HG03565 (cell line): ENCODE data around the gene CLP1.
A peak's percentile ranks its signal among the peaks of the same experiment; 100 is the strongest.
"Not testable (repeated sequence)": the region's sequence is repeated elsewhere in the genome, so short reads cannot be mapped to it uniquely, and the experiment has no call there.

Experiments used
- ATAC-seq: cut with Tn5 transposase; IDR thresholded peaks from one replicate; pipeline ENCODE4 v1.9.1; 2021; ENCODE audit warnings: mild to moderate bottlenecking, moderate library complexity; ENCODE audit not compliant: unreplicated experiment

Gene CLP1

GRCh38 chr11:57659669-57660068 is 2.1 kb downstream of the CLP1 start:
- no peak for ATAC-seq

GRCh38 chr11:57662893-57663292 is 5.3 kb downstream of the CLP1 start:
- ATAC-seq: no peak

DNA sequence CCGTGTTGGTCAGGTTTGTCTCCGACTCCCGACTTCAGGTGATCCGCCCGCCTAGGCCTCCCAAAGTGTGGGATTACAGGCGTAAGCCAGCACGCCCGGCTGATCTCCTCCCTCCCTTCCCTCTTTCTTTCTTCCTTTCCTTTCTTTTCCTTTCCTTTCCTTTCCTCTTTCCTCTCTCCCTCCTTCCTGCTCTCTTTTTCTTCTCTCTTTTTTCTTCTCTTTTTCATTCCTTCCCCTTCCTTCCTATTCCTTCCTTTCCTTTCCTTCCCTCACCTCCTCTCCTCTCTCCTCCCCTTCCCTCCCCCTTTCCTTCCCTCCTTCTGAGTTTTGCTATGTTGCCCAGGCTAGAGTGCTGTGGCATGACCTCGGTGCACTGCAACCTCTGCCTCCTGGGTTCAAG is 6.4 kb downstream of the CLP1 start:
- no peak for ATAC-seq

DNA sequence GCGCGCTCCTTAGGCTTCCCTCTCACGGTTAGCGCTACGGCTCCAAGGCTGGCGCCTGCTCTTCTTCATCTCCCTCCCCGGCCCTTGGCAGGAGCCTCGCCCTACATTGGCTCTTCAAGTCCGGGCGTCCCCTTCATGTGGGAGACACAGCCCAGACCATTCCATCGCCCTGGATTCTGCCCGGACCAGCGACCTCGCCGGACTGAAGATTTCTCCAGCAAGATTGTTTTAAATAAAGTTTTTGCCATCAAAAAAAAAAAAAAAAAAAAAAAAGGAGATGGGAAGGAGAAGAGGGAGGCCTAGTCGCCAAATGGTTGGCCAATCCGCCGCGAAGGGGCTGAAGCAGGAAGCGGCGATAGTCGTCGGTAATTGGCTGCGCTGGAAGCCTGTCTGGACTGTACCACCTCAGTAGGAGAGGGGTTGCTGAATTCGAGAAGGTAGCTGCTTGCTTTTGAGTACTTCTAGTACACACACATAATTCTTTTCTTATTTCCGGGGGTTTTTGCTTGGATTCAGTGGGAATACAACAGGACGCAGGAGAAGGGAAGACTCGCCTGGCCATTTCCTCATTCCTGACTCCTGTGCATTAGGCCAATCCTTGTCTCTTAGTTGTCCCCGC is 9.7 kb downstream of the CLP1 start:
- ATAC-seq: peak; percentile 42

DNA sequence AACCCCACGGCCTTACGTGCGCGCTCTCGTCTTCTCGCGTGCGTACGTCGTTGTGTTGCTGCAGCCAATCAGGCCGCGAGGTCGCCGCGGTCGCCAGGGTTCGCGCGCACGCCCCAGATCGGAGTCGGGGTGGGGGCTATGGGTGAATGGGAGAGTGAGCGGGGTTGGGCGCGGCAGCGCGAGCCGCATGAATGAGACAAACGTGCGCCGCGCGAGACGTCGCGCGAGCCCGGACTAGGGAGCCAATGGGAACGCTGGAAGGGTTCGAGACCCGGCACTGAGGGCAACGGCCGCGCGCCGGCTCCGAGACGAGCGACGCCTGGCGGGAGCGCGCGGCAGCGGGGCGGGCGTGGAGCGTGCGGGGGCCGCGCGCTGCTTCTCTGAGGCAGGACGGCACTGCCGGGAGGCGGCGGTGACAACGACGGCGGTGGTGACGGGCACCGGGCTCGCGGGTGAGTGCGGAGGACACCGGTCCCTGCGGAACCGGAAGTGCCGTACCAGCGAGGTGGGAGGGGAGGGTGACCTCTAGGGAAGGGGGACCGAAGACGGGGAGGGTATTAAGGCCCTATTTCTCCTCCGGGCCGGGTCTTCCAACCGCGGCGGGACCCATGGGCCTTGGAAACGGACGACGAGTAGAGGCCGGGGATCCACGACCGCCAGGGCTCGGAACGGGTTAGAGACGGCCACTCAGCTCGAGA is 10.3 kb downstream of the CLP1 start, which contains the start of gene ZDHHC5:
ZDHHC5 (plus strand) TSS at position 379 of the 698 bp plus-strand sequence. CDS start 4,977 bp downstream, outside the sequence.
- peak; percentile 82 for ATAC-seq

DNA sequence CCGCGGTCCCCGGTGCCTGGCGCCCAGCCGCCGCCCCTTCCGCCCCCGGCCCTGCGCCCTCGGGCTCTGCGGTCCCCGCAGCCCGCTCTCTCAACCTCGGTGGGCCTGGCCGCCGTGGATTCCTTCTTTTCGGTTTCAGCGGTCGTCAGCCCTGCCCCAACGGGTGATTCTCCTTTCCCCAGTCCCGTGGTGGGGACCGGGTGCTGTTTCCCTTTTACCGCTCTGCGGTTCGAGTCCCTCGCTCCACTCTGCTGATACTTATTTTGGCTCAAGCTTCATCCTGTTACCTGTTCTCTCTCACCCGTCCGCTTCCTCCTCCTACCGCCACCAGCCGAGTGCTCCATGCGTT is 10.8 kb downstream of the CLP1 start:
- peak; percentile 2 for ATAC-seq

DNA sequence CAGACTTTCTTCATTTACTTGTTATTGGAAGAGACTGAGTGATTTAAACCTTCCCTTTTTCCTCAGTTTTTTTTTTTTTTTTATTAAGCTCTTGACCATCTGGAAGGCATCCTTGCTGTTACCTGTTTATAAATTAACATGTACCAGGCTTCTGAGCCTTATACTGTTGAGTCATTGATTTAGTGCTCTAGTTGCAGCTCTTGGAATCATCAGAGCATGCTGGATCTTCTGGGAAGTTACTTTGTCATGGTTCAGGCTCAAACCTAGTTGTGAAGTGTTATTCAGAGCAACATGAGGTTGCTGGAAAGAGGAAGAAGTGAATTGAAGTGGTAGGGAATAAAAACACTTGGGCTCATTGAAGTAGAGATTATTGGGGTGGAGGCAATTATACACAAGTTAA is 16.7 kb downstream of the CLP1 start:
- ATAC-seq: no peak

DNA sequence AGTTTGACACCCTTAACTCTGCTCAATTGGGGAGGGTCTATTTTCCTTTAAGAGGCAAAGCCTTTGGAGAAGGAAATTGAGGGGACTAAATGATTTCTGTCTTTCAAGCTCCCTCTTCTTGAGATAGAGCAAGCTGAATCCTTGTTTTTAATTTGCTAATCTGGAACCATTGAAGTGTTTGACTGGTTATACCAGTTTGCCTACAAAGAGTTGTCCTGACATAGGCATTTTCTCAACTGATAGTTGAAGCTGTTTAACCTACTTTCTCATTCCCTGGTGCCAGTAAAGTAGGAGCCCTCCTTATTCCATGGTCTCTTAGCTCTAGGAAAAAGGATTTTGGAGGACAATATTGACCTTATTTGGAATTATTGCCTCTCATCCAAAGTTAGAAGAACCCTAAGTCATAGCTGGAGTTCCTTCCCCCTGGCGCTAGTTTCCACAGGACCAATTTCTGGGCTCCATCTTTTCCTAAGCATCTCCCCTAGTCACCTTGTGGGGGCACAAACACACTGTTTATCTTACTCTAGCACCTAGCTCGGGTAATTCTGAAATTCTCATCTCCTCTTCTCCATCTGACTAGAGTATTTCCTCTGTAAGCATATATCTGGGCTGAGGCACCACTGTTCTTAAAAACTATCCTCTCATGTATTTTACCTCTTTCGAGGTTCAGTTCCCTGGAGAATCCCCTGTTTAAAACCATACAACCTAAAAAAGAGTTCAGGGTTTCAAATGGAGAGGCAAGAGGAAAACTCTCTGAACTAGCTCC is 17.8 kb downstream of the CLP1 start:
- ATAC-seq: no peak

DNA sequence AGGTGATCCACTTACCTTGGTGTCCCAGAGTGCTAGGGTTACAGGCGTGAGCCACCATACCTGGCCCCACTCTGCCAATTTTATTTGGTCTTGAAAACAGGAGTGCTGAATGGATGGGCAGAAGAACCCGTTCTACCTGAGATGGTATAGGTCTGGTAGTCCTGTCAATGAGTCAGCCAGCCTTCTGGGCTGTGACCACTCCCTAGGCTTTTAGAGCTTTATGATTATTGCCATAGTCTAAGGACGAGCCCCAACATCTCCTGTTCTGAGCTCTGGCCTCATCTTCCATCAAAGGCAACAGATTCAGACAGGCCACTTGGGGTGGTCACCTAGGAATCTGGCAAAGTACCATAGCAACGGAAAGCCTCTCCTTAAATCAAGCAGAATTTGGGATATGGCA is 21.8 kb downstream of the CLP1 start:
- ATAC-seq: no peak

DNA sequence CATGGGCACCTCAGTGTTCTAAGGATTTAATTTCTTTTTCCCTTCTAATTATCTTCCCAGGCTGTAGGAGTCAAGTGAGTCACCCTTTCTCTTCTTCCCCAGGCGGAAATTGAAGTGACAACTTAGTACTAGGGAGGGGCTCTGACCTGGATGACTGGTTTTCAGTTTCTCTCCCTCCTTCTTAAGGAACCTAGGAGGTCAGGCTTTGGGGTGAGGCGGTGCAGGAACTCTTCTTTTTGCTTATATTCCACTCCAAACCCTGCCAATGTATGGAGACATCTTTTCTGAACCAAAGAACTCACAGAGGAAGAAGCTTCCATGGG is 23.0 kb downstream of the CLP1 start:
- ATAC-seq: no peak

- no peak for ATAC-seq
These were observed 23.6 kb downstream of the CLP1 start for GRCh38 chr11:57681168-57681567.

GRCh38 chr11:57690474-57690873 is 32.9 kb downstream of the CLP1 start:
- not testable (repeated sequence) for ATAC-seq

DNA sequence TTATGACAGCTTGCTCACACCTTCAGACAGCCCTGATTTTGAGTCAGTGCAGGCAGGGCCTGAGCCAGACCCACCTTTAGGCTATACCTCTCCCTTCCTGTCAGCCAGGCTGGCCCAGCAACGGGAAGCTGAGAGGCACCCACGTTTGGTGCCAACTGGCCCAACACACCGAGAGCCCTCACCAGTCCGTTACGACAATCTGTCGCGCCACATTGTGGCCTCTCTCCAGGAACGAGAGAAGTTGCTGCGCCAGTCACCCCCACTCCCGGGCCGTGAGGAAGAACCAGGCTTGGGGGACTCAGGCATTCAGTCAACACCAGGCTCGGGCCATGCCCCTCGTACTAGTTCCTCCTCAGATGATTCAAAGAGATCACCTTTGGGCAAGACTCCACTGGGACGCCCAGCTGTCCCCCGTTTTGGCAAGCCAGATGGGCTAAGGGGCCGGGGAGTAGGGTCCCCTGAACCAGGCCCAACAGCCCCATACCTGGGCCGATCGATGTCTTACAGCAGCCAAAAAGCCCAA is 41.3 kb downstream of the CLP1 start:
- no peak for ATAC-seq

DNA sequence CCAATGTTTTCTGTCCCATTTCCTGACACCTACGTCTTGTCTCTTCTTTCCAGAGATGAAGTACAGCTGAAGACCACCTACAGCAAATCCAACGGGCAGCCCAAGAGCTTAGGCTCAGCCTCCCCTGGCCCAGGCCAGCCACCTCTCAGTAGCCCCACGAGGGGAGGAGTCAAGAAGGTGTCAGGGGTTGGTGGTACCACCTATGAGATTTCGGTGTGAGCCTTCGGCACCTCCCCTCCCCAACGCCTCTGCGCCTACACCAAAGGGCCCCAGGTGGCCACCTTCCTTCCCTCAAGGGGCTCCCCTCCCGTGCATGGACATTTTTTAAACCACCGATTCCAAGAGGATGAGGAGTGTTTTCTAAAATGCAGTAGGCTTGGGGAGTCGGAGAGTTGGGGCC is 42.3 kb downstream of the CLP1 start:
- ATAC-seq: no peak

GRCh38 chr11:57700425-57700824 is 42.9 kb downstream of the CLP1 start:
- no peak for ATAC-seq

DNA sequence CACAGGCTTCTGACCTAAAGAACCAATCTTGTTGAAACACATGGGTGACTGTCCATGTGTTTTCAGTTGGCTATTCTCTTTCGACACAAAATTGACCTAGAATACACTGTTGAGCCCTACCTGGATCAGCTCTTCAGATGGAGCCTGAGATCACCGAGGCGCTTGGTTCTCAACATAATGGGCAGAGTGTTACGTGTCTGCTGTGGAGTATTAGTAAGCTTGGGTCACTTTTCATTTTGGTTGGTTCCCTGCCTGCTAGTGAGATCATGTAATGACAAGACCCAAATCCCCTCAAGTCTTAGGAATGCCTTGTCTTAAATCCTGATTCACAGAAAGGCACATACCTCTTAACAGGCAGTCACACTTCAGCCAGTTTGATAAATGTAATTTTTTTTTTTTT is 45.8 kb downstream of the CLP1 start:
- no peak for ATAC-seq

GRCh38 chr11:57704932-57705331 is 47.4 kb downstream of the CLP1 start:
- ATAC-seq: no peak

- not testable (repeated sequence) for ATAC-seq
These were observed 47.9 kb downstream of the CLP1 start for GRCh38 chr11:57705432-57705831.

DNA sequence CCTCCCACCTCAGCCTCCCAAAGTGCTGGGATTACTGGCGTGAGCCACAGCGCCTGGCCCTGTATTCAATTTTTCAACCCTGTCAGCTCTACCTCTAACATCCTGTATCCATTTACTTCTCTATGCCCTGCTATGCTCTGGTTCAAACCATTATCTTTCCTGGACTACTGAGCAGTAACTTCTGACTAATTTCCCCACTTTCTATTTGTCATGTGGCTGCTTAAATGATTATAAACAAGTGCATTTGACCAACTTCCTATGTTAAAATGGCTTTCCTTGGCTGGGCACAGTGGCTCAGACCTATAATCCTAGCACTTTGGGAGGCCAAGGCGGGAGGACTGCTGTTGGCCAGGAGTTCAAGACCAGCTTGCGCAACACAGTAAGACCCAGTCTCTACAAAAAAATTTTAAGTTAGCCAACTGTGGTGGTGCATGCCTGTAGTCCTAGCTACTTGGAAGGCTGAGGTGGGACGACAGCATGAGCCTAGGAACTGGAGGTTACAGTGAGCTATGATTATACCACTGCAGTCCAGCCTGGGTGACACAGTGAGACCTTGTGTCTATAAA is 52.3 kb downstream of the CLP1 start:
- ATAC-seq: no peak
